AG04449 (cell line): ENCODE data around the gene ETV6.

Experiments used
- CTCF ChIA-PET: fragments of 350-600 bp; formaldehyde crosslinking; extraction: SDS; loops from one replicate; lab custom pipeline; 2021; ENCODE audit warnings: antibody characterized with exemption; lab: Yijun Ruan, JAX
- POLR2A ChIA-PET: fragments of 400-600, 350-600 bp; formaldehyde crosslinking; extraction: SDS; loops from one replicate; lab custom pipeline; 2020; ENCODE audit warnings: antibody characterized with exemption, inconsistent platforms; lab: Yijun Ruan, JAX
- DNase-seq: peaks from one replicate; pipeline ENCODE4 v3.0.0-alpha.2; 2010; ENCODE audit warnings: low read depth, low spot score
- H3K4me3 ChIP-seq: 2 replicates; pipeline ENCODE4 v1.5.1; 2011; ENCODE audit warnings: low read depth, mild to moderate bottlenecking, control low read depth, low read length
- CTCF ChIP-seq: IDR thresholded peaks from one replicate; pipeline ENCODE4 v1.5.1; 2011; ENCODE audit warnings: mild to moderate bottlenecking, moderate library complexity, low read length, control low read depth, inconsistent platforms; ENCODE audit not compliant: insufficient read depth; ENCODE audit errors: missing control alignments

Gene ETV6

GRCh38 chr12:11893998-11894397 is 244.5 kb downstream of the ETV6 start:
- ChIA-PET CTCF (no interaction called here), POLR2A (no interaction called here)
- no peak for TF ChIP-seq CTCF
- DNase-seq = no peak
- H3K4me3 ChIP-seq = no peak overlapping the region

- ChIA-PET CTCF (no interaction called here), POLR2A (no interaction called here)
- no peak for DNase-seq
- H3K4me3 ChIP-seq = no peak overlapping the region
- TF ChIP-seq CTCF = no peak
Observed at GRCh38 chr12:11894890-11895289, 245.4 kb downstream of the ETV6 start.

- ChIA-PET CTCF (no interaction called here), POLR2A (no interaction called here)
- no peak for DNase-seq
- no peak overlapping the region for H3K4me3 ChIP-seq
- no peak for TF ChIP-seq CTCF
Observed at GRCh38 chr12:11895421-11896078, 246.1 kb downstream of the ETV6 start.

GRCh38 chr12:11896417-11896929 is 247.0 kb downstream of the ETV6 start:
- DNase-seq = no peak
- H3K4me3 ChIP-seq = no peak overlapping the region
- CTCF ChIA-PET = no interaction called here
- POLR2A ChIA-PET = no interaction called here
- no peak for TF ChIP-seq CTCF

- ChIA-PET CTCF (no interaction called here), POLR2A (no interaction called here)
- H3K4me3 ChIP-seq = no peak overlapping the region
- DNase-seq = no peak
- TF ChIP-seq CTCF = no peak
Observed at GRCh38 chr12:11897923-11898322, 248.4 kb downstream of the ETV6 start.

- DNase-seq = no peak
- TF ChIP-seq CTCF = no peak
- ChIA-PET CTCF (interaction anchor here (0.8 to 1.3 kb wide), 2 partner anchors 11 to 131 kb away, joined by 3 to 4 read pairs; no protein-coding TSS in a partner anchor), POLR2A (no interaction called here)
- H3K4me3 ChIP-seq = no peak overlapping the region
Observed at GRCh38 chr12:11901701-11902524, 252.4 kb downstream of the ETV6 start.
